HG03066 (cell line): ENCODE results near the gene CCDC187.

Source experiments
- ATAC-seq: cut with Tn5 transposase; IDR thresholded peaks from one replicate; pipeline ENCODE4 v1.9.1; 2021; ENCODE audit warnings: low read depth; ENCODE audit not compliant: unreplicated experiment

Gene CCDC187

GRCh38 chr9:136300016-136300545 is 3.8 kb downstream of the CCDC187 start:
- ATAC-seq = no peak

- no peak for ATAC-seq
Measured at GRCh38 chr9:136299541-136299940, 4.4 kb downstream of the CCDC187 start.

GRCh38 chr9:136299116-136299515 is 4.8 kb downstream of the CCDC187 start:
- ATAC-seq = no peak

GRCh38 chr9:136297766-136298735 is 5.8 kb downstream of the CCDC187 start:
- no peak for ATAC-seq

- ATAC-seq = no peak
Measured at GRCh38 chr9:136297016-136297691, 6.7 kb downstream of the CCDC187 start.

- no peak for ATAC-seq
Measured at GRCh38 chr9:136296434-136297015, 7.4 kb downstream of the CCDC187 start.

- ATAC-seq = no peak
Measured at GRCh38 chr9:136295542-136296433, 8.1 kb downstream of the CCDC187 start.

GRCh38 chr9:136295055-136295454 is 8.8 kb downstream of the CCDC187 start:
- no peak for ATAC-seq

- ATAC-seq = no peak
Measured at GRCh38 chr9:136294437-136294836, 9.5 kb downstream of the CCDC187 start.

- no peak for ATAC-seq
Measured at GRCh38 chr9:136293476-136294077, 10.3 kb downstream of the CCDC187 start.

- no peak for ATAC-seq
Measured at GRCh38 chr9:136292591-136293448, 11.1 kb downstream of the CCDC187 start.

GRCh38 chr9:136292026-136292538 is 11.8 kb downstream of the CCDC187 start:
- ATAC-seq = no peak

GRCh38 chr9:136291306-136292025 is 12.4 kb downstream of the CCDC187 start:
- ATAC-seq = no peak

- ATAC-seq = no peak
Measured at GRCh38 chr9:136290508-136291000, 13.3 kb downstream of the CCDC187 start.

GRCh38 chr9:136289651-136290507 is 14.0 kb downstream of the CCDC187 start:
- no peak for ATAC-seq

- no peak for ATAC-seq
Measured at GRCh38 chr9:136287960-136288753, 15.7 kb downstream of the CCDC187 start.
